RWPE2 (cell line): ENCODE measurements around the gene ZBTB20.

Experiments used
- ATAC-seq: fragments of 200-7000 bp; cut with Tn5 transposase; 3 replicates; pipeline ENCODE4 v1.9.1; 2021; ENCODE audit warnings: low read depth
- DNase-seq: peaks from one replicate; pipeline ENCODE4 v3.0.0-alpha.2; 2020; ENCODE audit warnings: low spot score
- H3K27ac ChIP-seq: fragments of 450-650 bp; 2 replicates; pipeline ENCODE4 v1.5.1; 2017; ENCODE audit warnings: mild to moderate bottlenecking; ENCODE audit not compliant: poor library complexity, severe bottlenecking
- H3K27me3 ChIP-seq: fragments of 250-450 bp; sonication (Bioruptor Pico); 2 replicates; pipeline ENCODE4 v1.5.1; 2021; ENCODE audit warnings: mild to moderate bottlenecking, moderate library complexity; ENCODE audit not compliant: insufficient read depth, poor library complexity, severe bottlenecking
- H3K36me3 ChIP-seq: fragments of 250-450 bp; sonication (Bioruptor Pico); 2 replicates; pipeline ENCODE4 v1.5.1; 2020; ENCODE audit warnings: low read depth, mild to moderate bottlenecking, moderate library complexity
- H3K4me1 ChIP-seq: fragments of 250-450 bp; sonication (Bioruptor Pico); 2 replicates; pipeline ENCODE4 v1.5.1; 2021; ENCODE audit warnings: mild to moderate bottlenecking, moderate library complexity; ENCODE audit not compliant: insufficient read depth, poor library complexity, severe bottlenecking
- H3K4me3 ChIP-seq: fragments of 250-450 bp; sonication (Bioruptor Pico); 2 replicates; pipeline ENCODE4 v1.5.1; 2021; ENCODE audit warnings: mild to moderate bottlenecking, moderate library complexity; ENCODE audit not compliant: severe bottlenecking
- H3K9me3 ChIP-seq: fragments of 250-450 bp; sonication (Bioruptor Pico); 2 replicates; pipeline ENCODE4 v1.5.1; 2021; ENCODE audit warnings: mild to moderate bottlenecking, moderate library complexity; ENCODE audit not compliant: severe bottlenecking
- CTCF ChIP-seq: fragments of 450-650 bp; IDR thresholded peaks from one replicate; pipeline ENCODE4 v1.5.1; 2017; ENCODE audit warnings: mild to moderate bottlenecking, moderate library complexity; ENCODE audit not compliant: poor library complexity, severe bottlenecking

Gene ZBTB20

GRCh38 chr3:114332342-114333179 is 814.5 kb downstream of the ZBTB20 start:
- Histone ChIP-seq H3K4me3 (no peak overlapping the region), H3K4me1 (no peaks in the 10 kb centered on the region), H3K9me3 (no peaks in the 10 kb centered on the region), H3K27me3 (no peaks in the 10 kb centered on the region), H3K27ac (no peak overlapping the region), H3K36me3 (no peaks in the 10 kb centered on the region)
- no peak for DNase-seq
- TF ChIP-seq CTCF: no peak
- ATAC-seq: no peak

- no peak for DNase-seq
- ATAC-seq: no peak
- H3K27me3 ChIP-seq: no peaks in the 10 kb centered on the region
- H3K36me3 ChIP-seq: no peaks in the 10 kb centered on the region
- no peaks in the 10 kb centered on the region for H3K9me3 ChIP-seq
- H3K4me1 ChIP-seq: no peaks in the 10 kb centered on the region
- TF ChIP-seq CTCF: no peak
- H3K4me3 ChIP-seq: no peak overlapping the region
- H3K27ac ChIP-seq: no peak overlapping the region
Observed at GRCh38 chr3:114331710-114332109, 815.4 kb downstream of the ZBTB20 start.

GRCh38 chr3:114331007-114331406 is 816.1 kb downstream of the ZBTB20 start:
- H3K27me3 ChIP-seq: no peaks in the 10 kb centered on the region
- no peak overlapping the region for H3K27ac ChIP-seq
- no peak for DNase-seq
- no peak for ATAC-seq
- TF ChIP-seq CTCF: no peak
- no peaks in the 10 kb centered on the region for H3K36me3 ChIP-seq
- no peak overlapping the region for H3K4me3 ChIP-seq
- no peaks in the 10 kb centered on the region for H3K4me1 ChIP-seq
- H3K9me3 ChIP-seq: no peaks in the 10 kb centered on the region

GRCh38 chr3:114329823-114330222 is 817.3 kb downstream of the ZBTB20 start:
- no peaks in the 10 kb centered on the region for H3K27me3 ChIP-seq
- DNase-seq: no peak
- no peak for ATAC-seq
- no peak overlapping the region for H3K27ac ChIP-seq
- H3K4me3 ChIP-seq: no peak overlapping the region
- H3K9me3 ChIP-seq: no peaks in the 10 kb centered on the region
- H3K4me1 ChIP-seq: no peaks in the 10 kb centered on the region
- no peaks in the 10 kb centered on the region for H3K36me3 ChIP-seq
- no peak for TF ChIP-seq CTCF

- Histone ChIP-seq H3K4me1 (no peaks in the 10 kb centered on the region), H3K36me3 (no peaks in the 10 kb centered on the region), H3K27ac (no peak overlapping the region), H3K9me3 (no peaks in the 10 kb centered on the region), H3K4me3 (no peak overlapping the region), H3K27me3 (no peaks in the 10 kb centered on the region)
- ATAC-seq: no peak
- no peak for DNase-seq
- TF ChIP-seq CTCF: no peak
Observed at GRCh38 chr3:114328345-114328744, 818.7 kb downstream of the ZBTB20 start.
